HG03097 (cell line): ENCODE measurements around the gene TIE1.

Experiments used
- ATAC-seq: cut with Tn5 transposase; IDR thresholded peaks from one replicate; pipeline ENCODE4 v1.9.1; 2021; ENCODE audit not compliant: unreplicated experiment, low FRiP score

The TIE1 gene

GRCh38 chr1:43273708-43274107 is 27.1 kb upstream of the TIE1 start:
- no peak for ATAC-seq

- no peak for ATAC-seq
These were observed 26.5 kb upstream of the TIE1 start for GRCh38 chr1:43274125-43274803.

GRCh38 chr1:43274804-43275180 is 26.0 kb upstream of the TIE1 start:
- no peak for ATAC-seq

- no peak for ATAC-seq
These were observed 24.8 kb upstream of the TIE1 start for GRCh38 chr1:43275826-43276620.

- ATAC-seq = no peak
These were observed 24.1 kb upstream of the TIE1 start for GRCh38 chr1:43276673-43277072.

GRCh38 chr1:43277116-43277876 is 23.5 kb upstream of the TIE1 start:
- ATAC-seq = no peak

- ATAC-seq = no peak
These were observed 21.6 kb upstream of the TIE1 start for GRCh38 chr1:43279161-43279560.

- ATAC-seq = no peak
These were observed 21.1 kb upstream of the TIE1 start for GRCh38 chr1:43279666-43280065.

- no peak for ATAC-seq
These were observed 20.1 kb upstream of the TIE1 start for GRCh38 chr1:43280692-43281091.

GRCh38 chr1:43282220-43283195 is 18.3 kb upstream of the TIE1 start:
- no peak for ATAC-seq

GRCh38 chr1:43284065-43284464 is 16.7 kb upstream of the TIE1 start:
- ATAC-seq = no peak

- no peak for ATAC-seq
These were observed 16.2 kb upstream of the TIE1 start for GRCh38 chr1:43284546-43285110.

- ATAC-seq = no peak
These were observed 15.4 kb upstream of the TIE1 start, which contains the start of gene C1orf210 for GRCh38 chr1:43285269-43285990. C1orf210 (minus strand) TSS chr1:43285581; CDS start chr1:43283270, 2,311 bp downstream.

- ATAC-seq = no peak
These were observed 14.7 kb upstream of the TIE1 start for GRCh38 chr1:43286115-43286514.

- no peak for ATAC-seq
These were observed 14.2 kb upstream of the TIE1 start for GRCh38 chr1:43286533-43286932.

- ATAC-seq = no peak
These were observed 12.6 kb upstream of the TIE1 start for GRCh38 chr1:43288058-43288784.

- no peak for ATAC-seq
These were observed 11.7 kb upstream of the TIE1 start for GRCh38 chr1:43288785-43289706.

- no peak for ATAC-seq
These were observed 8.6 kb upstream of the TIE1 start for GRCh38 chr1:43292216-43292615.
